ENCODE data around the gene AOC3. TPM values are rescaled to one million over a fixed set of nuclear protein-coding genes. Genes with fewer than 3 reads are reported as not detected.

Gene AOC3
- total and polyA plus RNA-seq, 2 donors (not counting 3 experiments of a cell fraction or from before 2014, with no cell fraction given), result 0.11 to 0.27 TPM

DNA sequence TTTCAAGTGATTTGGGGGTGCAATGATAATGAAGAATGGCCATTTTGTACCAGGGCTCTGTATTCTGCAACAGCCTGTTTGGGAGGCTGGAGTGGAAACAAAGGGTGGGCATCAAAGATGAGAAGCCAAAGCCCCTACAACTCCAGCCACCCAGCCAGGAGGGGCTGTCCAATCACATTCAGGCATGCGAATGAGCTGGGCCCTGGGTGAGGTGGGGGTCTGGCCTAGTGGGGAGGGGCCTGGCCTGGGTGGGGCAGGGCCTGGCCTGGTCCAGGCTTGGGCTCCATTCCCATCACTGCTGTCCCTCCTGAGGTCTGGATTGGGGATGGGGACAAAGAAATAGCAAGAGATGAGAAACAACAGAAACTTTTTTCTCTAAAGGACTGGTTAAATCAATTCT lies 6.4 kb downstream of the AOC3 start:
- no peak overlapping the region for H3K9ac ChIP-seq (replicated peaks; ENCODE audit: extremely low read depth, insufficient read depth, low read length)
- no peaks in the 10 kb centered on the region for H3K9me1 ChIP-seq (replicated peaks; ENCODE audit: control insufficient read depth, extremely low read depth, insufficient read depth, low read length)
- H3K36me3 ChIP-seq (ENCODE audit: control insufficient read depth in 2 of 2, extremely low read depth in 1 of 2, insufficient read depth in 2 of 2, low read length in 2 of 2), result no peaks in the 10 kb centered on the region
- no peaks in the 10 kb centered on the region for H3K9me3 ChIP-seq (replicated peaks; ENCODE audit: control insufficient read depth, insufficient read depth, low read length)
- dilution Hi-C loops (cut with MboI; ENCODE audit: extremely low pct_ligation_motif_present, low sequenced_read_pairs), result no loop called here
- no peaks in the 10 kb centered on the region for H3K27me3 ChIP-seq (ENCODE audit: control insufficient read depth in 2 of 2, insufficient read depth in 2 of 2, low read length in 2 of 2)
- DNase-seq (ENCODE audit: low read depth, low spot score), result no peak
- FAIRE-seq, result no peak
- no peak overlapping the region for H3K27ac ChIP-seq (ENCODE audit: insufficient read depth, low read depth, low read length)
- no peaks in the 10 kb centered on the region for H4K20me1 ChIP-seq (replicated peaks; ENCODE audit: control insufficient read depth, extremely low read depth, insufficient read depth, low read length)
- TF ChIP-seq FOS (IDR thresholded peaks at IDR 0.05; ENCODE audit: borderline replicate concordance, insufficient read depth, low read length), result no peak
- TF ChIP-seq EZH2 (IDR thresholded peaks at IDR 0.05; ENCODE audit: borderline replicate concordance, low read depth, low read length, severe bottlenecking), result no peak
- no peak for TF ChIP-seq POLR2A (IDR thresholded peaks at IDR 0.05; ENCODE audit: low read depth, low read length)
- TF ChIP-seq, protein P1, sequence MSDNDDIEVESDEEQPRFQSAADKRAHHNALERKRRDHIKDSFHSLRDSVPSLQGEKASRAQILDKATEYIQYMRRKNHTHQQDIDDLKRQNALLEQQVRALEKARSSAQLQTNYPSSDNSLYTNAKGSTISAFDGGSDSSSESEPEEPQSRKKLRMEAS (IDR thresholded peaks at IDR 0.05; ENCODE audit: insufficient read depth, insufficient read length), result no peak
- no peak for TF ChIP-seq JUN (IDR thresholded peaks at IDR 0.05; ENCODE audit: borderline replicate concordance, insufficient read depth, insufficient read length, low read depth)
- no peak for TF ChIP-seq GATA2 (IDR thresholded peaks at IDR 0.05; ENCODE audit: insufficient read depth, insufficient read length, low read depth, low read length)
- TF ChIP-seq MYC (IDR thresholded peaks at IDR 0.05; ENCODE audit: low read depth, low read length), result no peak
- TF ChIP-seq POLR2AphosphoS5 (IDR thresholded peaks at IDR 0.05; ENCODE audit: insufficient read depth, low read depth, low read length), result no peak
- TF ChIP-seq, protein P2, sequence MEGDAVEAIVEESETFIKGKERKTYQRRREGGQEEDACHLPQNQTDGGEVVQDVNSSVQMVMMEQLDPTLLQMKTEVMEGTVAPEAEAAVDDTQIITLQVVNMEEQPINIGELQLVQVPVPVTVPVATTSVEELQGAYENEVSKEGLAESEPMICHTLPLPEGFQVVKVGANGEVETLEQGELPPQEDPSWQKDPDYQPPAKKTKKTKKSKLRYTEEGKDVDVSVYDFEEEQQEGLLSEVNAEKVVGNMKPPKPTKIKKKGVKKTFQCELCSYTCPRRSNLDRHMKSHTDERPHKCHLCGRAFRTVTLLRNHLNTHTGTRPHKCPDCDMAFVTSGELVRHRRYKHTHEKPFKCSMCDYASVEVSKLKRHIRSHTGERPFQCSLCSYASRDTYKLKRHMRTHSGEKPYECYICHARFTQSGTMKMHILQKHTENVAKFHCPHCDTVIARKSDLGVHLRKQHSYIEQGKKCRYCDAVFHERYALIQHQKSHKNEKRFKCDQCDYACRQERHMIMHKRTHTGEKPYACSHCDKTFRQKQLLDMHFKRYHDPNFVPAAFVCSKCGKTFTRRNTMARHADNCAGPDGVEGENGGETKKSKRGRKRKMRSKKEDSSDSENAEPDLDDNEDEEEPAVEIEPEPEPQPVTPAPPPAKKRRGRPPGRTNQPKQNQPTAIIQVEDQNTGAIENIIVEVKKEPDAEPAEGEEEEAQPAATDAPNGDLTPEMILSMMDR (IDR thresholded peaks at IDR 0.05; ENCODE audit: extremely low read depth in 1 of 2, insufficient read depth in 1 of 2, low read depth in 1 of 2, low read length in 2 of 2), result no peak
- CTCF ChIA-PET, result interaction anchor here (3.1 kb wide), 1 partner anchor 72 kb away, joined by 11 read pairs; no protein-coding TSS in a partner anchor
- BruUV-seq (replicated peaks), result no TSS peak
- H3K79me2 ChIP-seq (ENCODE audit: control insufficient read depth, insufficient read depth, low read length), result no peaks in the 10 kb centered on the region
- no peaks in the 10 kb centered on the region for H3K4me1 ChIP-seq (ENCODE audit: control insufficient read depth, extremely low read depth, insufficient read depth, low read length)
- POLR2A ChIA-PET, result no interaction called here
- no peak overlapping the region for H3K4me2 ChIP-seq (ENCODE audit: insufficient read depth, low read length)
- H2AFZ ChIP-seq (ENCODE audit: low read depth, low read length), result no peak overlapping the region
- intact Hi-C loops (cut with micrococcal nuclease), result no loop called here
- H3K4me3 ChIP-seq (replicated peaks in 1 of 3; ENCODE audit: insufficient read depth in 1 of 3, low read depth in 1 of 3, low read length in 3 of 3), result no peak overlapping the region

Measured in endothelial cell of umbilical vein (primary cell).